Esophagus squamous epithelium (tissue), 4 donors: ENCODE measurements around the gene TMEM128.

Experiments
- CTCF ChIP-seq, 6 experiments: fragments of 450-650 bp in 4 of 6; fragments of 200-600 bp in 2 of 6; sonication (generic) in 2 of 6; IDR thresholded peaks; one replicate each; pipeline ENCODE4 v1.5.1; 2016 to 2019; ENCODE audit warnings: antibody characterized with exemption in 6 of 6, mild to moderate bottlenecking in 4 of 6, moderate library complexity in 4 of 6
- POLR2A ChIP-seq, 4 donors: fragments of 450-650 bp; IDR thresholded peaks; one replicate each; pipeline ENCODE4 v1.6.1; 2017; ENCODE audit warnings: antibody characterized with exemption in 4 of 4, mild to moderate bottlenecking in 4 of 4, moderate library complexity in 3 of 4

DNA sequence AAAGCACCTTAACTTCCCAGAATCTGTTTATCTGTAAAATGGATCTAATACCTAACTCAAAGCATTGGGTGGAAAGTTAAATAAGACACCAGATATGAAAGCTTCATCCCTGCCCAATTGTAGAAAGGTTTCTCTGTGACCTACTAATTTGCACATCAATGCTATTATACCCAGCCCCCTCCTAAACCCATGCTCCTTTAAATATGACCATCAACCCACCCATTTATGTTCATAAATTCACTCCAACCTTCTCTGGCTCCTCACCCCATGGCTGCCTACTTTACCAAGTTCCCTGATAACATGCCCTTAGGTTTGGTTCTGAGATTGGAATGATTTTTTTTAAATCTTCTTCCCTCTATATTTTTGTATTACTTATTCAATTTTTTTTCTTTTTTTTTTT is 40.1 kb upstream of the TMEM128 start:
- TF ChIP-seq CTCF (IDR thresholded peaks at IDR 0.05): no peak
- TF ChIP-seq POLR2A (IDR thresholded peaks at IDR 0.05): no peak
